ENCODE measurements around the gene CIZ1.

CIZ1 gene

DNA sequence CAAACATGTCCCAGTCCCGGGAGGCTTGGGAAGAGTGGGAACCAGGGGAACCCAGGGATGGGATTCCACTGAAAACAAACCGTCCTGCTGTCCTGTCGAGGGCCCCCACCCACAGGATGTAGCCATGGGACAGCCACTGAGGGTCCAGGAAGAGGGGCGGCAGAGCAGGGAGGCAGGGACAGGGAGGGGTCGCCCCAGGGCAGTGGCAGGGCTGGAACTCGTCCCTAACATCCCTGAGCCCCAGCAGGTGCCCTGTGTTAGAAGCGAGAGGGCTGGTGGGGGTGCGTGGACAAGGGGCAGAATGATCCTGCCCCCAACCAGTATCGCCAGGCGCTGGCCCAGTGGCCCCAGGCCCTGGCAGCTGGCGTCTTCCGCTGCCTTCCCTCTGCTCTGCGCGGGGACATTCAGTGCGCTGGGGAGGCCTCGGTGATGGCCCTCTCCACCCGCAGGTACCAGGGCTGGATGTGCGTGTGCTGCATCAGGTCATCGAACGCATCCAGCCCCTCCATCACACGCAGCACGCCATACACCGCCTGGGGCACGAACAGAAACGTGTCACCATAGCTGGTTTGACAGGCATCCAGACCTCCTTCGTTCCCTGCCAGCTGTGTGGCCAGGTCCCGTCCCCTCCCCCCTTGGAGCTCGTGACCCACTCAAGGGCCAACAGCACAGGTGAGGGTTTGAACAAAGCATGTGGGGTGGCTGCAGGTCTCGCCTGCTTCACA is 70.5 kb downstream of the CIZ1 start:
- TF ChIP-seq CTCF (IDR thresholded peaks at IDR 0.05; ENCODE audit: low read depth, low read length, missing control alignments): no peak
- DNase-seq (ENCODE audit: extremely low read depth, low read depth): no peak
- no peak overlapping the region for H3K4me3 ChIP-seq (replicated peaks; ENCODE audit: low read depth, low read length)

GRCh38 chr9:128120061-128120740 is 71.2 kb downstream of the CIZ1 start:
- H3K4me3 ChIP-seq (replicated peaks; ENCODE audit: low read depth, low read length): no peak overlapping the region
- no peak for DNase-seq (ENCODE audit: extremely low read depth, low read depth)
- no peak for TF ChIP-seq CTCF (IDR thresholded peaks at IDR 0.05; ENCODE audit: low read depth, low read length, missing control alignments)

GRCh38 chr9:128118971-128119665 is 72.3 kb downstream of the CIZ1 start:
- no peak for DNase-seq (ENCODE audit: extremely low read depth, low read depth)
- H3K4me3 ChIP-seq (replicated peaks; ENCODE audit: low read depth, low read length): no peak overlapping the region
- TF ChIP-seq CTCF (IDR thresholded peaks at IDR 0.05; ENCODE audit: low read depth, low read length, missing control alignments): no peak

GRCh38 chr9:128118472-128118857 is 72.9 kb downstream of the CIZ1 start:
- DNase-seq (ENCODE audit: extremely low read depth, low read depth): no peak
- TF ChIP-seq CTCF (IDR thresholded peaks at IDR 0.05; ENCODE audit: low read depth, low read length, missing control alignments): no peak
- H3K4me3 ChIP-seq (replicated peaks; ENCODE audit: low read depth, low read length): no peak overlapping the region

DNA sequence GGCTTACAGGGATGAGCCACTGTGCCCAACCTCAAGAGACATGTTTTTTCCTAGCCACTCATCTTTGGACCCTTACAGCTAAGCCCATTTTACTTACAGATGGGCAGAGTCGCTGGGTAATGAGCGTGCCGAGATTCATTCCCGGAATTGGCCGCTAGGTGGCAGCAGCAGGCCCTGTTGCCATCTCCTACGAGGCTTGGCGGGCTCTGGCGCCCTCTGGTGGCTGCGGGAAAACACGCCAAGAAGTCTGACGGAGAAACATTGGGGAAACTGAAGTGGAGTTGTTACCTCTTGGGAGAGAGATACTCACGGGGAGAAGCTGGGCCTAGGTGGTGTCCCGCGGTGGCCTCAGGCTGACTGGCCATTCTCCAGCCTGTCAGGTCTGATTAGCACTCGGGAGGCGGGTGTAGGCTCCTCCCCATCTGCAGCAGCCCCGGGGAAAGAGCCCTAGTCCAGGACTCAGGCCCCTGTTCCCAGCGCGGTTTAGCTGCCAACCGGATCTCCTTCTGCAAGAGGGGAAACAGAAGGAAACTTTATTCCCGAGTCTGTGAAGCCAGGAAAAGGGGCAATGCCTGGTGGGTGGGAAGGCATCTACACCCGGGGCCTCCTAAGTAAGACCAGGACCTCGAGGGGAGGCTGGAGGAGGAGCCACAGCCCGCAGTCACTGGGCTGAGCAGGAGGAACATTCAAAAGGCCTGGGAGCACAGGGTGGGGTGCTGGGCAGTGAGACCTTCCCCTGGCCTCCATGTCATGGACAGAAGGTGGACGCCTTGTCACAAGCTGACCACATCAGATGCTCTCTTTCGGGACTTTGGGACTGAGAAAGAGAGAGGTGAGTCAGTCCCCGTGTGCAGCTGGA is 73.5 kb downstream of the CIZ1 start:
- no peak overlapping the region for H3K4me3 ChIP-seq (replicated peaks; ENCODE audit: low read depth, low read length)
- DNase-seq (ENCODE audit: extremely low read depth, low read depth): peak; percentile 69
- TF ChIP-seq CTCF (IDR thresholded peaks at IDR 0.05; ENCODE audit: low read depth, low read length, missing control alignments): peak; percentile 100
